GM13976 (cell line): ENCODE results near the gene PRELID2.

ENCODE experiments used
- DNase-seq: peaks from one replicate; pipeline ENCODE4 v3.0.0; 2012; ENCODE audit warnings: low spot score
- CTCF ChIP-seq: IDR thresholded peaks from 2 replicates; pipeline ENCODE4 v1.5.1; 2012; ENCODE audit warnings: borderline replicate concordance, mild to moderate bottlenecking; ENCODE audit not compliant: insufficient read depth; ENCODE audit errors: extremely low read depth, missing control alignments, control extremely low read depth
- in situ Hi-C: fragments of 300-500 bp; cut with MboI; formaldehyde crosslinking; loops from one replicate; pipeline ENCODE4 v1.12.0; 2022; ENCODE audit warnings: low sequenced_read_pairs, mixed read lengths, inconsistent platforms; ENCODE audit not compliant: unreplicated experiment

PRELID2 gene

GRCh38 chr5:145787996-145788395 lies 47.1 kb downstream of the PRELID2 start:
- no peak for TF ChIP-seq CTCF
- in situ Hi-C loops: no loop called here
- DNase-seq: no peak

GRCh38 chr5:145787507-145787906 lies 47.6 kb downstream of the PRELID2 start:
- in situ Hi-C loops: no loop called here
- no peak for TF ChIP-seq CTCF
- DNase-seq: no peak

GRCh38 chr5:145787001-145787400 lies 48.1 kb downstream of the PRELID2 start:
- in situ Hi-C loops: no loop called here
- TF ChIP-seq CTCF: no peak
- DNase-seq: no peak

GRCh38 chr5:145780982-145781381 lies 54.2 kb downstream of the PRELID2 start:
- TF ChIP-seq CTCF: no peak
- in situ Hi-C loops: no loop called here
- DNase-seq: no peak

GRCh38 chr5:145778144-145778900 lies 56.8 kb downstream of the PRELID2 start:
- no peak for TF ChIP-seq CTCF
- DNase-seq: no peak
- in situ Hi-C loops: no loop called here

- in situ Hi-C loops: no loop called here
- DNase-seq: no peak
- no peak for TF ChIP-seq CTCF
Measured at GRCh38 chr5:145777445-145778063, 57.6 kb downstream of the PRELID2 start.
